Measurements from ENCODE around the gene BCAP29. TPM values are rescaled to one million over a fixed set of nuclear protein-coding genes. Genes with fewer than 3 reads are reported as not detected.

The BCAP29 gene
- total RNA-seq, 3 donors from 2014 or later = 68.8 to 101 (median 78.2) TPM

GRCh38 chr7:107661081-107661864 is 81.2 kb downstream of the BCAP29 start:
- peak; percentile 32 to 55 for DNase-seq (ENCODE audit: low spot score in 2 of 2)
- peaks cover 3 to 23% of the 10 kb centered on the region in 2 donors for H3K27me3 ChIP-seq
- H3K27ac ChIP-seq = no peak overlapping the region

DNA sequence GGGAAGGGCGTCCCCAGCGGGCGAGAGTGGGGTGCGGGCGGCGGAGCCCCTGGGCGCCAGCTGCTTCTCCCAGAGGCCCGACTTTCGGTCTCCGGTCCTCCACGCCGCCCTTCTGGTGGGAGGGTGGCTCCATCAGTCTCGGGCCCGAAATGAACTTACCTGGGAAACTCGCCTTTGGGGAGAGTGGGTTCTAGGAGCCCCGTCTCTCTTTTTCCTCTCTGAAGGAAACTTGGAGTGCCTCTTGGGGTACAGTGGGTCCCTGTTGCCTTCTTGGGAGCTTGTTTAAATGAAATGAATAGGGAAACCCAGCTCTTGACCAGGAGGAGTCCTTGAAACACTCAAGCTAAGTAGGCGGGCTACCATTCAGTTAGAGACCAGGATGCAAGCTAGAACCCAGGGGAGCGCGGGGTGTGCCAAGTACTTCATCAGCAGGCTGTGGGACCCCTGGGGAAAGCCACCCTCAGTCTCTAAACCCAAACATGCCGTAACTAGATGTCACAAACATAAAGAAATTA is 81.9 kb downstream of the BCAP29 start:
- TF ChIP-seq CTCF (IDR thresholded peaks at IDR 0.05) = no peak
- no peak for TF ChIP-seq POLR2A (IDR thresholded peaks at IDR 0.05)
- TF ChIP-seq POLR2AphosphoS5 (IDR thresholded peaks at IDR 0.05) = no peak
- Histone ChIP-seq H3K4me3 (peak overlapping the region; percentile 41 to 71 (median 54)), H3K9me3 (no peaks in the 10 kb centered on the region), H3K36me3 (no peaks in the 10 kb centered on the region), H3K4me1 (peaks cover 0 to 5% of the 10 kb centered on the region in 2 donors), H3K27me3 (peaks cover 3 to 23% of the 10 kb centered on the region in 2 donors), H3K27ac (no peak overlapping the region)
- no peak for DNase-seq (ENCODE audit: low spot score in 2 of 2)
- intact Hi-C loops (cut with DNase I; ENCODE audit: low total_unique reads) = no loop called here

More at GRCh38 chr7:107661081-107661864, 81.2 kb downstream of the BCAP29 start:
- H3K36me3 ChIP-seq = no peaks in the 10 kb centered on the region
- intact Hi-C loops (cut with DNase I; ENCODE audit: low total_unique reads) = no loop called here
- H3K4me1 ChIP-seq = peaks cover 0 to 5% of the 10 kb centered on the region in 2 donors
- peak overlapping the region; percentile 41 to 71 (median 54) for H3K4me3 ChIP-seq
- H3K9me3 ChIP-seq = no peaks in the 10 kb centered on the region
- TF ChIP-seq CTCF (IDR thresholded peaks at IDR 0.05) (peak in 1 of 3 donors; percentile 19), POLR2A (IDR thresholded peaks at IDR 0.05) (no peak), POLR2AphosphoS5 (IDR thresholded peaks at IDR 0.05) (no peak)

DNA sequence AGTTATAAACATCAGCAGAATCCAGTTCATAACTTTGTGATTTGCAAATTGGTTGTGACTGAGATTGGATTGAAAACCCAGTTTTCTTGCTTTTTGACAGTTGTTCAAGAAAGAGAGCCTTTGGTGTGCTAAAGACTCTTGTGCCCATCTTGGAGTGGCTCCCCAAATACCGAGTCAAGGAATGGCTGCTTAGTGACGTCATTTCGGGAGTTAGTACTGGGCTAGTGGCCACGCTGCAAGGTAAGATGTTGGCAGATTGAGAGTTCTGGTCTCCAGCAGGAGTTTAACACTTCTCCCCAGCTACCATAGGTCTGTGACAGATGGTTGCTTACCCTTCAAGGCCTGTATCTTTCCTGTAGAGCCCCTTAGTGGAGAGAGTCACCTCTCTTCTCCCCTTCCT is 83.2 kb downstream of the BCAP29 start:
- no peak for TF ChIP-seq CTCF (IDR thresholded peaks at IDR 0.05)
- no peak for TF ChIP-seq POLR2A (IDR thresholded peaks at IDR 0.05)
- no peak for TF ChIP-seq POLR2AphosphoS5 (IDR thresholded peaks at IDR 0.05)
- H3K27ac ChIP-seq = no peak overlapping the region

DNA sequence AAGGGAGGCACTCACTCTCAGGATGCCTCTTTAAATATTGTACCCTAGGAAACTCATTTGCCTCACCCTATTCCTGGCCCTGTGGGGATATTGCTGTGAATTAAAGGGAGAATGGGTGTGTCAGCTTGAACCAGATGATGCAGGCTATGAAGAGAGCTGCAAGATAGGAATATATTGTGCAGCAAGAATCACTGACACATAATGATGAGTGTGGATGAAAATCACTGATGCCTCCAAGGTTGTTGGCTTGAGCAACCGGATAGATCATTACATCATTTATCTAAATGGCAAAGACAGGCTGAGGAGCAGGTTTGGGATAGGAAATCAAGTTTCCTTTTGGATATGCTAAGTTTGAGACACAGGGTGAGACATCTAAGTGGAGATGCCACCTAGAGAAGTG is 86.7 kb downstream of the BCAP29 start:
- Histone ChIP-seq H3K4me1 (no peaks in the 10 kb centered on the region), H3K36me3 (no peaks in the 10 kb centered on the region), H3K4me3 (no peak overlapping the region), H3K9me3 (no peaks in the 10 kb centered on the region), H3K27me3 (peaks cover 0 to 3% of the 10 kb centered on the region in 2 donors), H3K27ac (no peak overlapping the region)
- intact Hi-C loops (cut with DNase I; ENCODE audit: low total_unique reads) = no loop called here
- no peak for TF ChIP-seq POLR2AphosphoS5 (IDR thresholded peaks at IDR 0.05)
- TF ChIP-seq CTCF (IDR thresholded peaks at IDR 0.05) = no peak
- no peak for TF ChIP-seq POLR2A (IDR thresholded peaks at IDR 0.05)
- no peak for DNase-seq (ENCODE audit: low spot score in 2 of 2)

More for the DNA sequence above, 83.2 kb downstream of the BCAP29 start:
- Histone ChIP-seq H3K9me3 (no peaks in the 10 kb centered on the region), H3K4me1 (peaks cover 0 to 5% of the 10 kb centered on the region in 2 donors), H3K4me3 (no peak overlapping the region), H3K27me3 (peaks cover 3 to 23% of the 10 kb centered on the region in 2 donors), H3K36me3 (no peaks in the 10 kb centered on the region)
- no peak for DNase-seq (ENCODE audit: low spot score in 2 of 2)
- intact Hi-C loops (cut with DNase I; ENCODE audit: low total_unique reads) = no loop called here

DNA sequence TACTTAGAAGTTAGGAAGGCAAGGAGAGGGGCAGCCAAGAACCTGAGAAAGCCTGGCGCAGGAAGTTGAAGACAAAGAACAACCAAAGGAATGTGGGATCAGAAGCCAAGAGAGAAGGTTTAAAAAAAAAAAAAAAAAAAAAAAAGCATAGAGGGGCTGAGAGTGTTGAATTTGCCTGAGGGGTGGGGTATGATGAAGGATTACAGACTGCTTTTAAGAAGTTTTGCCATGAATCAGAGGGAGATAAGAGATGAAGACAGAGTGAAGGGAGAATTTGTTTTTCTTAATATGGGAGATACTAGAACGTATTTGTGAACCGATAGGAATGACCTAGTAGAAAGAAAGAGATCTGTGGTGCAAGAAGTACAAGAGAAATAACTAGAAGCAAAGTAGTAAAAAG is 87.3 kb downstream of the BCAP29 start:
- no peaks in the 10 kb centered on the region for H3K9me3 ChIP-seq
- H3K27me3 ChIP-seq = no peaks in the 10 kb centered on the region
- no peak overlapping the region for H3K4me3 ChIP-seq
- H3K27ac ChIP-seq = no peak overlapping the region
- H3K4me1 ChIP-seq = no peaks in the 10 kb centered on the region
- no peak for DNase-seq (ENCODE audit: low spot score in 2 of 2)
- no peaks in the 10 kb centered on the region for H3K36me3 ChIP-seq
- intact Hi-C loops (cut with DNase I; ENCODE audit: low total_unique reads) = no loop called here
- TF ChIP-seq POLR2A (IDR thresholded peaks at IDR 0.05) (no peak), CTCF (IDR thresholded peaks at IDR 0.05) (no peak), POLR2AphosphoS5 (IDR thresholded peaks at IDR 0.05) (no peak)

Measured in breast epithelium (tissue), 4 donors.